ENCODE data around the gene RGS7. TPM values are rescaled to one million over a fixed set of nuclear protein-coding genes. Genes with fewer than 3 reads are reported as not detected.

The RGS7 gene
- total and polyA plus RNA-seq, 2 of the 4 experiments (the other 2 are of a cell fraction), result 0.58 to 0.72 TPM

DNA sequence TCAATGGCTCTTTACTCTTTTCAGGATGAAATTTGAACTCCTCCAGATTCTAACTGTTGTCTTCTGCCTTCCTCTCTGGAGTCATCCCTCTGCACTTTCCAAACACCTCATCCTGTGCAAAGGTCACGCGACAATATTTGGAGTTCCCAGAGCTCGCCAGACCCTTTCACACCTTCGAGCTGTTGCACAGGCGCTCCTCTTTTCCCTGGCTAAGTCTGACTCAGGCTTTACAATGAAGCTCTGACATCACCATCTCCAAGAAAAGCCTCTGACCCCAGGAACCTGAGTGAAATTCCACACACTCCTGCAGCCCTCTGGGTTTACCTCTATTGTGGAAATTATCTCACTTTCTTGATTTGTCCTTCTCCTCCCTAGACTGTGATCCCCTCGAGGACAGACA is 270.3 kb downstream of the RGS7 start:
- no peak overlapping the region for H3K4me2 ChIP-seq (ENCODE audit: low read depth, low read length)
- H3K36me3 ChIP-seq (ENCODE audit: control insufficient read depth, insufficient read depth, low read length), result no peaks in the 10 kb centered on the region
- H3K27ac ChIP-seq (ENCODE audit: insufficient read depth, low read length), result no peak overlapping the region
- H4K91ac ChIP-seq (ENCODE audit: insufficient read depth, low read depth, low read length), result no peak overlapping the region
- dilution Hi-C loops (cut with HindIII; ENCODE audit: low sequenced_read_pairs, unreplicated experiment) (no loop called here), in situ Hi-C loops (cut with MboI; ENCODE audit: low sequenced_read_pairs) (no loop called here), intact Hi-C loops (cut with micrococcal nuclease) (no loop called here)
- H3K4ac ChIP-seq (ENCODE audit: low read depth, low read length), result no peak overlapping the region
- H4K8ac ChIP-seq (ENCODE audit: low read depth in 2 of 2, low read length in 2 of 2), result no peak overlapping the region
- BruUV-seq (replicated peaks), result no TSS peak
- no peaks in the 10 kb centered on the region for H3K4me1 ChIP-seq (ENCODE audit: control insufficient read depth, insufficient read depth, low read length)
- H3K27me3 ChIP-seq (ENCODE audit: control insufficient read depth, insufficient read depth, low read length), result no peaks in the 10 kb centered on the region
- no peak overlapping the region for H3K9ac ChIP-seq (ENCODE audit: low read depth, low read length)
- no peak overlapping the region for H2AK5ac ChIP-seq (ENCODE audit: low read depth, low read length)
- no peak overlapping the region for H2BK5ac ChIP-seq (ENCODE audit: low read depth, low read length, poor library complexity, severe bottlenecking)
- no peak overlapping the region for H3K23ac ChIP-seq (ENCODE audit: low read depth, low read length)
- no peaks in the 10 kb centered on the region; the same call in 1 of the 2 replicates for H3K9me3 ChIP-seq (ENCODE audit: control insufficient read depth, insufficient read depth, low read length)
- no peak overlapping the region for H4K5ac ChIP-seq (ENCODE audit: low read depth, low read length)
- no peak overlapping the region for H2AK9ac ChIP-seq (replicated peaks; ENCODE audit: low read depth, low read length, poor library complexity)
- no peak overlapping the region for H3K18ac ChIP-seq (ENCODE audit: low read depth, low read length)
- no peak for TF ChIP-seq MAFK (IDR thresholded peaks at IDR 0.05; ENCODE audit: low read depth, low read length)
- TF ChIP-seq POLR2A (IDR thresholded peaks at IDR 0.05; ENCODE audit: low read depth, low read length), result no peak
- no peak for TF ChIP-seq MXI1 (IDR thresholded peaks at IDR 0.05; ENCODE audit: borderline replicate concordance, low read depth, low read length)
- no peak for TF ChIP-seq MAZ (IDR thresholded peaks at IDR 0.05; ENCODE audit: borderline replicate concordance, low read depth, low read length)
- no peak for TF ChIP-seq RFX5 (IDR thresholded peaks at IDR 0.05; ENCODE audit: low read depth, low read length)
- TF ChIP-seq RCOR1 (IDR thresholded peaks at IDR 0.05; ENCODE audit: insufficient replicate concordance, low read length), result no peak
- TF ChIP-seq, protein P1, sequence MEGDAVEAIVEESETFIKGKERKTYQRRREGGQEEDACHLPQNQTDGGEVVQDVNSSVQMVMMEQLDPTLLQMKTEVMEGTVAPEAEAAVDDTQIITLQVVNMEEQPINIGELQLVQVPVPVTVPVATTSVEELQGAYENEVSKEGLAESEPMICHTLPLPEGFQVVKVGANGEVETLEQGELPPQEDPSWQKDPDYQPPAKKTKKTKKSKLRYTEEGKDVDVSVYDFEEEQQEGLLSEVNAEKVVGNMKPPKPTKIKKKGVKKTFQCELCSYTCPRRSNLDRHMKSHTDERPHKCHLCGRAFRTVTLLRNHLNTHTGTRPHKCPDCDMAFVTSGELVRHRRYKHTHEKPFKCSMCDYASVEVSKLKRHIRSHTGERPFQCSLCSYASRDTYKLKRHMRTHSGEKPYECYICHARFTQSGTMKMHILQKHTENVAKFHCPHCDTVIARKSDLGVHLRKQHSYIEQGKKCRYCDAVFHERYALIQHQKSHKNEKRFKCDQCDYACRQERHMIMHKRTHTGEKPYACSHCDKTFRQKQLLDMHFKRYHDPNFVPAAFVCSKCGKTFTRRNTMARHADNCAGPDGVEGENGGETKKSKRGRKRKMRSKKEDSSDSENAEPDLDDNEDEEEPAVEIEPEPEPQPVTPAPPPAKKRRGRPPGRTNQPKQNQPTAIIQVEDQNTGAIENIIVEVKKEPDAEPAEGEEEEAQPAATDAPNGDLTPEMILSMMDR (conservative IDR thresholded peaks at IDR 0.05; ENCODE audit: low read depth, low read length), result no peak
- TF ChIP-seq CHD1 (IDR thresholded peaks at IDR 0.05; ENCODE audit: low read depth, low read length), result no peak
- no peak for TF ChIP-seq FOS (IDR thresholded peaks at IDR 0.05; ENCODE audit: low read depth, low read length)
- TF ChIP-seq, protein P2, sequence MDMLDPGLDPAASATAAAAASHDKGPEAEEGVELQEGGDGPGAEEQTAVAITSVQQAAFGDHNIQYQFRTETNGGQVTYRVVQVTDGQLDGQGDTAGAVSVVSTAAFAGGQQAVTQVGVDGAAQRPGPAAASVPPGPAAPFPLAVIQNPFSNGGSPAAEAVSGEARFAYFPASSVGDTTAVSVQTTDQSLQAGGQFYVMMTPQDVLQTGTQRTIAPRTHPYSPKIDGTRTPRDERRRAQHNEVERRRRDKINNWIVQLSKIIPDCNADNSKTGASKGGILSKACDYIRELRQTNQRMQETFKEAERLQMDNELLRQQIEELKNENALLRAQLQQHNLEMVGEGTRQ (IDR thresholded peaks at IDR 0.05; ENCODE audit: low read depth, low read length), result no peak
- TF ChIP-seq RAD21 (IDR thresholded peaks at IDR 0.05; ENCODE audit: low read length), result no peak
- TF ChIP-seq CEBPB (IDR thresholded peaks at IDR 0.05; ENCODE audit: low read depth, low read length), result no peak
- no peak for TF ChIP-seq SMC3 (IDR thresholded peaks at IDR 0.05; ENCODE audit: low read depth, low read length)
- no peak for TF ChIP-seq NFE2L2 (IDR thresholded peaks at IDR 0.05; ENCODE audit: low read depth, low read length)
- TF ChIP-seq, protein P3, sequence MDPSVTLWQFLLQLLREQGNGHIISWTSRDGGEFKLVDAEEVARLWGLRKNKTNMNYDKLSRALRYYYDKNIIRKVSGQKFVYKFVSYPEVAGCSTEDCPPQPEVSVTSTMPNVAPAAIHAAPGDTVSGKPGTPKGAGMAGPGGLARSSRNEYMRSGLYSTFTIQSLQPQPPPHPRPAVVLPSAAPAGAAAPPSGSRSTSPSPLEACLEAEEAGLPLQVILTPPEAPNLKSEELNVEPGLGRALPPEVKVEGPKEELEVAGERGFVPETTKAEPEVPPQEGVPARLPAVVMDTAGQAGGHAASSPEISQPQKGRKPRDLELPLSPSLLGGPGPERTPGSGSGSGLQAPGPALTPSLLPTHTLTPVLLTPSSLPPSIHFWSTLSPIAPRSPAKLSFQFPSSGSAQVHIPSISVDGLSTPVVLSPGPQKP (IDR thresholded peaks at IDR 0.05; ENCODE audit: borderline replicate concordance, low read depth, low read length), result no peak
- no peak for TF ChIP-seq BHLHE40 (IDR thresholded peaks at IDR 0.05; ENCODE audit: low read depth, low read length)
- CTCF ChIA-PET, result no interaction called here
- no peaks in the 10 kb centered on the region for H4K20me1 ChIP-seq (ENCODE audit: insufficient read depth, low read length)
- no peaks in the 10 kb centered on the region for H3K9me1 ChIP-seq (ENCODE audit: insufficient read depth, low read length)
- H3K14ac ChIP-seq (replicated peaks; ENCODE audit: low read depth, low read length), result no peak overlapping the region
- no peak overlapping the region for H3K56ac ChIP-seq (ENCODE audit: extremely low read depth, insufficient read depth, low read length)
- H3K4me3 ChIP-seq (ENCODE audit: insufficient read depth, low read depth, low read length), result no peak overlapping the region
- H2BK15ac ChIP-seq (ENCODE audit: low read depth, low read length), result no peak overlapping the region
- 21% methylated on average over 3 of the region's 6 CpGs; no CpG with 5 or more reads in 1 of the 2 experiments for WGBS, 2 experiments (ENCODE audit: extremely low coverage in 2 of 2, insufficient read length in 1 of 2)
- ATAC-seq (ENCODE audit: low read depth) (no peak), DNase-seq (no peak)
- POLR2A ChIA-PET (ENCODE audit: unreplicated experiment), result no interaction called here
- H2AFZ ChIP-seq (replicated peaks; ENCODE audit: low read length, poor library complexity), result no peak overlapping the region
- no peak overlapping the region for H2BK20ac ChIP-seq (ENCODE audit: low read depth, low read length)
- H2BK120ac ChIP-seq (ENCODE audit: low read depth, low read length), result no peak overlapping the region
- no peaks in the 10 kb centered on the region for H3K79me1 ChIP-seq (ENCODE audit: low read depth in 1 of 2, low read length in 2 of 2)

Measured in IMR-90 (cell line).